ENCODE results near the gene DDR1.

- TF ChIP-seq CTCF (optimal IDR thresholded peaks at IDR 0.05 in 1 of 3, IDR thresholded peaks at IDR 0.05 in 1 of 3, conservative IDR thresholded peaks at IDR 0.05 in 1 of 3; ENCODE audit: extremely low read depth in 1 of 3, insufficient read depth in 2 of 3, low read length in 3 of 3) (no peak), EZH2 (IDR thresholded peaks at IDR 0.05; ENCODE audit: low read length) (no peak)
Observed at GRCh38 chr6:30885481-30885998, 1.2 kb downstream of the DDR1 start.
